Breast epithelium (tissue), 3 donors: ENCODE measurements around the gene RPL15.

Experiments
- CTCF ChIP-seq, 3 donors: fragments of 450-650 bp; IDR thresholded peaks; one replicate each; pipeline ENCODE4 v1.5.1; 2016 to 2017; ENCODE audit warnings: antibody characterized with exemption in 3 of 3, mild to moderate bottlenecking in 3 of 3, moderate library complexity in 3 of 3
- POLR2A ChIP-seq: fragments of 450-650 bp; IDR thresholded peaks from one replicate; pipeline ENCODE4 v1.6.1; 2016; ENCODE audit warnings: antibody characterized with exemption, mild to moderate bottlenecking, moderate library complexity
- POLR2AphosphoS5 ChIP-seq, 3 donors: sonication (generic); formaldehyde crosslinking; IDR thresholded peaks; one replicate each; pipeline ENCODE4 v1.6.1; 2017; ENCODE audit warnings: antibody characterized with exemption in 3 of 3

GRCh38 chr3:23932571-23932970 is 15.6 kb downstream of the RPL15 start:
- TF ChIP-seq CTCF (IDR thresholded peaks at IDR 0.05) (no peak), POLR2A (no peak), POLR2AphosphoS5 (IDR thresholded peaks at IDR 0.05) (no peak)
